Measurements from ENCODE around the gene IL10RB. TPM values are rescaled to one million over a fixed set of nuclear protein-coding genes. Genes with fewer than 3 reads are reported as not detected.
A peak's percentile ranks its signal among the peaks of the same experiment; 100 is the strongest.
"Not testable (repeated sequence)": the region's sequence is repeated elsewhere in the genome, so short reads cannot be mapped to it uniquely, and the experiment has no call there.

Gene IL10RB
- total RNA-seq, 1 donor from 2014 or later: 21.1 TPM

GRCh38 chr21:33308586-33309490 is 42.7 kb downstream of the IL10RB start:
- H3K27me3 Mint-ChIP-seq: peaks cover 3% of the 10 kb centered on the region
- peaks cover 5% of the 10 kb centered on the region for H3K4me1 Mint-ChIP-seq
- H3K9me3 Mint-ChIP-seq: peaks cover 15% of the 10 kb centered on the region
- DNase-seq: peak; percentile 51
- H3K36me3 Mint-ChIP-seq (ENCODE audit: low read depth): peaks cover 4% of the 10 kb centered on the region
- intact Hi-C loops (cut with micrococcal nuclease): no loop called here
- H3K4me3 Mint-ChIP-seq: no peak overlapping the region
- H3K27ac Mint-ChIP-seq: no peak overlapping the region

GRCh38 chr21:33309778-33310177 is 43.6 kb downstream of the IL10RB start:
- Mint-ChIP-seq H3K36me3 (ENCODE audit: low read depth) (peaks cover 4% of the 10 kb centered on the region), H3K27ac (no peak overlapping the region), H3K4me1 (peaks cover 3% of the 10 kb centered on the region), H3K27me3 (peaks cover 8% of the 10 kb centered on the region), H3K4me3 (no peak overlapping the region), H3K9me3 (peaks cover 15% of the 10 kb centered on the region)
- peak; percentile 16 for DNase-seq
- intact Hi-C loops (cut with micrococcal nuclease): no loop called here

- Mint-ChIP-seq H3K36me3 (ENCODE audit: low read depth) (peaks cover 4% of the 10 kb centered on the region), H3K27me3 (peaks cover 17% of the 10 kb centered on the region), H3K27ac (no peak overlapping the region), H3K4me3 (no peak overlapping the region), H3K4me1 (no peaks in the 10 kb centered on the region), H3K9me3 (peaks cover 15% of the 10 kb centered on the region)
- no peak for DNase-seq
- intact Hi-C loops (cut with micrococcal nuclease): no loop called here
Observed at GRCh38 chr21:33312121-33312520, 46.0 kb downstream of the IL10RB start.

- Mint-ChIP-seq H3K4me3 (no peak overlapping the region), H3K36me3 (ENCODE audit: low read depth) (peaks cover 4% of the 10 kb centered on the region), H3K4me1 (no peaks in the 10 kb centered on the region), H3K27ac (no peak overlapping the region), H3K9me3 (peaks cover 15% of the 10 kb centered on the region), H3K27me3 (peaks cover 21% of the 10 kb centered on the region)
- DNase-seq: no peak
- intact Hi-C loops (cut with micrococcal nuclease): no loop called here
Observed at GRCh38 chr21:33313183-33313582, 47.0 kb downstream of the IL10RB start.

- no peak for DNase-seq
- intact Hi-C loops (cut with micrococcal nuclease): no loop called here
- Mint-ChIP-seq H3K4me3 (no peak overlapping the region), H3K9me3 (peaks cover 15% of the 10 kb centered on the region), H3K4me1 (no peaks in the 10 kb centered on the region), H3K27me3 (peaks cover 22% of the 10 kb centered on the region), H3K27ac (no peak overlapping the region), H3K36me3 (ENCODE audit: low read depth) (peaks cover 4% of the 10 kb centered on the region)
Observed at GRCh38 chr21:33313611-33314010, 47.4 kb downstream of the IL10RB start.

GRCh38 chr21:33314111-33314510 is 47.9 kb downstream of the IL10RB start:
- no peaks in the 10 kb centered on the region for H3K4me1 Mint-ChIP-seq
- no peak overlapping the region for H3K27ac Mint-ChIP-seq
- H3K9me3 Mint-ChIP-seq: peaks cover 13% of the 10 kb centered on the region
- DNase-seq: no peak
- H3K27me3 Mint-ChIP-seq: peaks cover 22% of the 10 kb centered on the region
- H3K4me3 Mint-ChIP-seq: no peak overlapping the region
- H3K36me3 Mint-ChIP-seq (ENCODE audit: low read depth): peaks cover under 1% of the 10 kb centered on the region
- intact Hi-C loops (cut with micrococcal nuclease): no loop called here

GRCh38 chr21:33315946-33316710 is 50.0 kb downstream of the IL10RB start:
- Mint-ChIP-seq H3K27me3 (peaks cover 28% of the 10 kb centered on the region), H3K4me1 (no peaks in the 10 kb centered on the region), H3K36me3 (ENCODE audit: low read depth) (no peaks in the 10 kb centered on the region), H3K4me3 (no peak overlapping the region), H3K27ac (no peak overlapping the region), H3K9me3 (peaks cover 4% of the 10 kb centered on the region)
- DNase-seq: peak; percentile 47
- intact Hi-C loops (cut with micrococcal nuclease): no loop called here

- H3K36me3 Mint-ChIP-seq (ENCODE audit: low read depth): no peaks in the 10 kb centered on the region
- no peak overlapping the region for H3K4me3 Mint-ChIP-seq
- H3K27ac Mint-ChIP-seq: no peak overlapping the region
- peak; percentile 31 for DNase-seq
- peaks cover 4% of the 10 kb centered on the region for H3K9me3 Mint-ChIP-seq
- no peaks in the 10 kb centered on the region for H3K4me1 Mint-ChIP-seq
- H3K27me3 Mint-ChIP-seq: peaks cover 28% of the 10 kb centered on the region
- intact Hi-C loops (cut with micrococcal nuclease): no loop called here
Observed at GRCh38 chr21:33317145-33317544, 51.0 kb downstream of the IL10RB start.

GRCh38 chr21:33317786-33318486 is 51.8 kb downstream of the IL10RB start:
- Mint-ChIP-seq H3K4me1 (no peaks in the 10 kb centered on the region), H3K27me3 (peaks cover 28% of the 10 kb centered on the region), H3K27ac (no peak overlapping the region), H3K4me3 (no peak overlapping the region), H3K9me3 (peaks cover 4% of the 10 kb centered on the region), H3K36me3 (ENCODE audit: low read depth) (no peaks in the 10 kb centered on the region)
- DNase-seq: peak; percentile 41
- intact Hi-C loops (cut with micrococcal nuclease): no loop called here

GRCh38 chr21:33321005-33321404 is 54.8 kb downstream of the IL10RB start:
- H3K27me3 Mint-ChIP-seq: peaks cover 12% of the 10 kb centered on the region
- H3K9me3 Mint-ChIP-seq; H3K4me3 Mint-ChIP-seq; H3K4me1 Mint-ChIP-seq; H3K36me3 Mint-ChIP-seq (ENCODE audit: low read depth); H3K27ac Mint-ChIP-seq; intact Hi-C loops (cut with micrococcal nuclease): not testable (repeated sequence)
- DNase-seq: peak; percentile 76

GRCh38 chr21:33323610-33324009 is 57.4 kb downstream of the IL10RB start:
- intact Hi-C loops (cut with micrococcal nuclease): loop anchor here (1.0 to 2.0 kb wide), 4 partner anchors 57 to 111 kb away; partner anchors contain the start of gene IL10RB
- H3K36me3 Mint-ChIP-seq (ENCODE audit: low read depth); DNase-seq; H3K9me3 Mint-ChIP-seq; H3K4me3 Mint-ChIP-seq; H3K27ac Mint-ChIP-seq; H3K27me3 Mint-ChIP-seq: not testable (repeated sequence)
- H3K4me1 Mint-ChIP-seq: peaks cover 16% of the 10 kb centered on the region

GRCh38 chr21:33324291-33325221 is 58.4 kb downstream of the IL10RB start, which contains the start of gene IFNAR1:
IFNAR1 (plus strand) TSS chr21:33324970; CDS start chr21:33325056, 86 bp downstream.
- peak; percentile 99 for DNase-seq
- Mint-ChIP-seq H3K9me3 (no peaks in the 10 kb centered on the region), H3K4me3 (no peak within 1 kb of the TSS), H3K36me3 (ENCODE audit: low read depth) (peaks cover 7% of the 10 kb centered on the region), H3K4me1 (peaks cover 19% of the 10 kb centered on the region), H3K27ac (no peak within 1 kb of the TSS), H3K27me3 (peaks cover 4% of the 10 kb centered on the region)
- intact Hi-C loops (cut with micrococcal nuclease): loop anchor here (1.0 to 5.0 kb wide), 8 partner anchors 38 to 125 kb away; partner anchors contain the start of genes IFNAR2 and IL10RB

Measured in activated CD4-positive, alpha-beta T cell treated with anti-CD3 and anti-CD28 coated beads, Interleukin-2, amount 10 ng/mL, durations not matched to agents 24 days and 14 days (primary cell).